HG02870 (cell line): Measurements from ENCODE around the gene DNAH7.

ENCODE experiments used
- ATAC-seq: cut with Tn5 transposase; IDR thresholded peaks from one replicate; pipeline ENCODE4 v1.9.1; 2021; ENCODE audit warnings: mild to moderate bottlenecking, moderate library complexity; ENCODE audit not compliant: unreplicated experiment

Gene DNAH7

GRCh38 chr2:195818106-195818505 lies 250.5 kb downstream of the DNAH7 start:
- no peak for ATAC-seq

GRCh38 chr2:195815083-195815482 lies 253.6 kb downstream of the DNAH7 start:
- ATAC-seq = no peak

- ATAC-seq = no peak
These were observed 255.2 kb downstream of the DNAH7 start for GRCh38 chr2:195813421-195813820.

- ATAC-seq = no peak
These were observed 258.1 kb downstream of the DNAH7 start for GRCh38 chr2:195810340-195811098.

GRCh38 chr2:195808189-195808588 lies 260.4 kb downstream of the DNAH7 start:
- no peak for ATAC-seq

- ATAC-seq = no peak
These were observed 263.2 kb downstream of the DNAH7 start for GRCh38 chr2:195805283-195805976.

- no peak for ATAC-seq
These were observed 272.8 kb downstream of the DNAH7 start for GRCh38 chr2:195795879-195796278.

- ATAC-seq = no peak
These were observed 274.8 kb downstream of the DNAH7 start for GRCh38 chr2:195793881-195794280.

- ATAC-seq = no peak
These were observed 286.5 kb downstream of the DNAH7 start for GRCh38 chr2:195782156-195782555.

GRCh38 chr2:195779491-195779890 lies 289.1 kb downstream of the DNAH7 start:
- ATAC-seq = no peak

- no peak for ATAC-seq
These were observed 298.7 kb downstream of the DNAH7 start for GRCh38 chr2:195769975-195770374.

GRCh38 chr2:195768431-195768830 lies 300.2 kb downstream of the DNAH7 start:
- no peak for ATAC-seq

GRCh38 chr2:195766691-195767090 lies 301.9 kb downstream of the DNAH7 start:
- ATAC-seq = no peak

GRCh38 chr2:195763866-195764265 lies 304.8 kb downstream of the DNAH7 start:
- ATAC-seq = no peak

GRCh38 chr2:195759877-195760276 lies 308.8 kb downstream of the DNAH7 start:
- ATAC-seq = no peak

- no peak for ATAC-seq
These were observed 309.8 kb downstream of the DNAH7 start for GRCh38 chr2:195758846-195759245.

- no peak for ATAC-seq
These were observed 312.3 kb downstream of the DNAH7 start for GRCh38 chr2:195756218-195756942.

GRCh38 chr2:195741191-195741590 lies 327.4 kb downstream of the DNAH7 start:
- ATAC-seq = no peak

- no peak for ATAC-seq
These were observed 330.9 kb downstream of the DNAH7 start for GRCh38 chr2:195737511-195738325.

- no peak for ATAC-seq
These were observed 333.3 kb downstream of the DNAH7 start for GRCh38 chr2:195735347-195735746.

- no peak for ATAC-seq
These were observed 333.7 kb downstream of the DNAH7 start for GRCh38 chr2:195734931-195735330.
